GM12865 (cell line): Measurements from ENCODE around the gene SEMA6A.

Experiments
- DNase-seq: peaks from one replicate; pipeline ENCODE4 v3.0.0; 2010; ENCODE audit warnings: low read depth
- H3K4me3 ChIP-seq: 2 replicates; pipeline ENCODE4 v1.5.1; 2011; ENCODE audit warnings: mild to moderate bottlenecking, low read depth, low read length, control low read depth
- CTCF ChIP-seq: IDR thresholded peaks from 2 replicates; pipeline ENCODE4 v1.5.1; 2011; ENCODE audit warnings: low read length, control low read depth, low read depth, inconsistent platforms; ENCODE audit not compliant: insufficient read depth; ENCODE audit errors: missing control alignments

The SEMA6A gene

GRCh38 chr5:116423587-116424257, 150.9 kb downstream of the SEMA6A start:
- no peak overlapping the region for H3K4me3 ChIP-seq
- no peak for DNase-seq

GRCh38 chr5:116423141-116423540, 151.5 kb downstream of the SEMA6A start:
- no peak for DNase-seq
- no peak for TF ChIP-seq CTCF
- no peak overlapping the region for H3K4me3 ChIP-seq

More at GRCh38 chr5:116423587-116424257, 150.9 kb downstream of the SEMA6A start:
- TF ChIP-seq CTCF, result no peak

- TF ChIP-seq CTCF, result no peak
- H3K4me3 ChIP-seq, result no peak overlapping the region
- DNase-seq, result no peak
Observed at GRCh38 chr5:116421080-116421629, 153.5 kb downstream of the SEMA6A start.

- no peak for TF ChIP-seq CTCF
- H3K4me3 ChIP-seq, result no peak overlapping the region
- DNase-seq, result no peak
Observed at GRCh38 chr5:116420540-116420939, 154.1 kb downstream of the SEMA6A start.

- DNase-seq, result no peak
- TF ChIP-seq CTCF, result no peak
- no peak overlapping the region for H3K4me3 ChIP-seq
Observed at GRCh38 chr5:116419258-116419657, 155.4 kb downstream of the SEMA6A start.

- TF ChIP-seq CTCF, result no peak
- DNase-seq, result no peak
Observed at GRCh38 chr5:116418774-116419173, 155.8 kb downstream of the SEMA6A start.

GRCh38 chr5:116418016-116418415, 156.6 kb downstream of the SEMA6A start:
- no peak for DNase-seq
- no peak for TF ChIP-seq CTCF

More at GRCh38 chr5:116418774-116419173, 155.8 kb downstream of the SEMA6A start:
- H3K4me3 ChIP-seq, result no peak overlapping the region

More at GRCh38 chr5:116418016-116418415, 156.6 kb downstream of the SEMA6A start:
- H3K4me3 ChIP-seq, result no peak overlapping the region
